Measurements from ENCODE around the gene KRTAP19-8. TPM values are rescaled to one million over a fixed set of nuclear protein-coding genes. Genes with fewer than 3 reads are reported as not detected.

The KRTAP19-8 gene
- total and polyA plus RNA-seq, 10 of the 15 experiments (the other 5 are each of a cell fraction or from before 2014, with no cell fraction given): not detected

- ChIA-PET RAD21 (ENCODE audit: unreplicated experiment) (interaction anchor here (1.5 kb wide), 1 partner anchor 8 kb away, joined by 5 read pairs; no protein-coding TSS in a partner anchor), SMC1A (ENCODE audit: uncharacterized antibody, unreplicated experiment) (interaction anchor here (1.5 kb wide), 1 partner anchor 64 kb away, joined by 3 read pairs; no protein-coding TSS in a partner anchor), CTCF (interaction anchor here (1.9 kb wide), 1 partner anchor 9 kb away, joined by 4 read pairs; no protein-coding TSS in a partner anchor), POLR2A (no interaction called here)
- no peaks in the 10 kb centered on the region for H4K20me1 ChIP-seq (ENCODE audit: control insufficient read depth, insufficient read depth)
- peak overlapping the region; percentile 38 for H3K4me2 ChIP-seq (ENCODE audit: control insufficient read depth, insufficient read depth)
- FAIRE-seq (no peak), DNase-seq (ENCODE audit: low read depth, low spot score) (no peak), ATAC-seq (peak; percentile 32)
- H3K36me3 ChIP-seq (ENCODE audit: control insufficient read depth in 2 of 2, insufficient read depth in 2 of 2, low read length in 1 of 2): no peaks in the 10 kb centered on the region
- in situ Hi-C loops (cut with MboI): no loop called here
- no peak overlapping the region for H2AFZ ChIP-seq (ENCODE audit: control insufficient read depth, low read depth, low read length)
- no peak overlapping the region for H3K27ac ChIP-seq (ENCODE audit: control insufficient read depth, insufficient read depth)
- no peak overlapping the region for H3K4me3 ChIP-seq
- BruUV-seq (replicated peaks): no TSS peak
- intact Hi-C loops (cut with micrococcal nuclease; ENCODE audit: unreplicated experiment): no loop called here
- no peak overlapping the region for H3K9ac ChIP-seq (ENCODE audit: control insufficient read depth, insufficient read depth, low read length)
- H3K4me1 ChIP-seq (ENCODE audit: control insufficient read depth, insufficient read depth, low read length): peaks cover 7% of the 10 kb centered on the region; the same call in 1 of the 2 replicates
- WGBS (ENCODE audit: insufficient coverage, insufficient replicate concordance, low lambda C conversion rate, missing lambda C conversion rate): 75% methylated on average over 4 of the region's 4 CpGs
- no peaks in the 10 kb centered on the region for H3K27me3 ChIP-seq (replicated peaks in 1 of 2; ENCODE audit: control insufficient read depth in 2 of 2, insufficient read depth in 2 of 2, low read length in 1 of 2)
- no peaks in the 10 kb centered on the region; the same call in 2 of the 3 replicates for H3K9me3 ChIP-seq (replicated peaks; ENCODE audit: control insufficient read depth, insufficient read depth, low read length)
- TF ChIP-seq ZZZ3 (IDR thresholded peaks at IDR 0.05; ENCODE audit: control insufficient read depth, insufficient read length, low read depth): no peak
- TF ChIP-seq EGR1 (IDR thresholded peaks at IDR 0.05; ENCODE audit: borderline replicate concordance in 1 of 2, low read depth in 2 of 2, low read length in 2 of 2): no peak
- TF ChIP-seq IRF4 (IDR thresholded peaks at IDR 0.05; ENCODE audit: low read depth, low read length): no peak
- no peak for TF ChIP-seq NR2C1 (IDR thresholded peaks at IDR 0.05)
- no peak for TF ChIP-seq FOXK2 (IDR thresholded peaks at IDR 0.05)
- no peak for TF ChIP-seq PKNOX1 (IDR thresholded peaks at IDR 0.05)
- H3K79me2 ChIP-seq (ENCODE audit: control insufficient read depth, insufficient read depth, low read length): no peaks in the 10 kb centered on the region
These were observed 39.9 kb upstream of the KRTAP19-8 start for GRCh38 chr21:31078216-31078615.

DNA sequence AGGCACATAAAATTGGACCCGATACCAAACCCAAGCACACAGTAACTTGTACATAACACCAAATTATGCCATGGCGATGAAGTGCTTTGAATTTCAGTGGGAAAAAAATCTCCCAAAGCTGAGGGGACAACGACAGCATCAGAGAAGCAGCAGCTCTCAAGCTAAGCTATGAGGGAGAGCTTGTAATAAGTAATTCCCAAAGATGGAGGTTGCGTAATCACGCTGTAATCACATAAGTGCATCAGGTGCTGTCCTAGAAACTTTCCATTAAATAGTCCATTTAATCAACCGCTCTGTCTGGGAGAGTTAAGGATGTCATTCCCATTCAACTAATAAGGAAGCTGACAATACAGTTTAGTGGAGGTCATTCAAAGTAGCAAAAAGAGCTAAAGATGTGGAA, 37.6 kb upstream of the KRTAP19-8 start:
- FAIRE-seq (no peak), ATAC-seq (no peak), DNase-seq (ENCODE audit: low read depth, low spot score) (no peak)
- POLR2A ChIA-PET: no interaction called here
- H3K9me3 ChIP-seq (replicated peaks; ENCODE audit: control insufficient read depth, insufficient read depth, low read length): no peaks in the 10 kb centered on the region; the same call in 2 of the 3 replicates
- H3K36me3 ChIP-seq (ENCODE audit: control insufficient read depth in 2 of 2, insufficient read depth in 2 of 2, low read length in 1 of 2): no peaks in the 10 kb centered on the region
- intact Hi-C loops (cut with micrococcal nuclease; ENCODE audit: unreplicated experiment): no loop called here
- no peaks in the 10 kb centered on the region for H3K79me2 ChIP-seq (ENCODE audit: control insufficient read depth, insufficient read depth, low read length)
- no peak overlapping the region for H3K4me2 ChIP-seq (ENCODE audit: control insufficient read depth, insufficient read depth)
- no peak overlapping the region for H3K27ac ChIP-seq (ENCODE audit: control insufficient read depth, insufficient read depth)
- in situ Hi-C loops (cut with MboI): no loop called here
- no peaks in the 10 kb centered on the region for H3K27me3 ChIP-seq (replicated peaks in 1 of 2; ENCODE audit: control insufficient read depth in 2 of 2, insufficient read depth in 2 of 2, low read length in 1 of 2)
- peaks cover 7% of the 10 kb centered on the region; the same call in 1 of the 2 replicates for H3K4me1 ChIP-seq (ENCODE audit: control insufficient read depth, insufficient read depth, low read length)
- 51% methylated on average over 6 of the region's 6 CpGs for WGBS (ENCODE audit: insufficient coverage, insufficient replicate concordance, low lambda C conversion rate, missing lambda C conversion rate)
- RAD21 ChIA-PET (ENCODE audit: unreplicated experiment): interaction anchor here (1.0 kb wide), 1 partner anchor 10 kb away, joined by 3 read pairs; no protein-coding TSS in a partner anchor
- no peak overlapping the region for H3K4me3 ChIP-seq
- no TSS peak for BruUV-seq (replicated peaks)
- no peak overlapping the region for H3K9ac ChIP-seq (ENCODE audit: control insufficient read depth, insufficient read depth, low read length)
- CTCF ChIA-PET: interaction anchor here (0.6 kb wide), 1 partner anchor 528 kb away, joined by 3 read pairs; no protein-coding TSS in a partner anchor
- SMC1A ChIA-PET (ENCODE audit: uncharacterized antibody, unreplicated experiment): interaction anchor here (0.9 to 1.1 kb wide), 2 partner anchors 10 to 280 kb away, joined by 3 read pairs; no protein-coding TSS in a partner anchor
- TF ChIP-seq, protein P1, sequence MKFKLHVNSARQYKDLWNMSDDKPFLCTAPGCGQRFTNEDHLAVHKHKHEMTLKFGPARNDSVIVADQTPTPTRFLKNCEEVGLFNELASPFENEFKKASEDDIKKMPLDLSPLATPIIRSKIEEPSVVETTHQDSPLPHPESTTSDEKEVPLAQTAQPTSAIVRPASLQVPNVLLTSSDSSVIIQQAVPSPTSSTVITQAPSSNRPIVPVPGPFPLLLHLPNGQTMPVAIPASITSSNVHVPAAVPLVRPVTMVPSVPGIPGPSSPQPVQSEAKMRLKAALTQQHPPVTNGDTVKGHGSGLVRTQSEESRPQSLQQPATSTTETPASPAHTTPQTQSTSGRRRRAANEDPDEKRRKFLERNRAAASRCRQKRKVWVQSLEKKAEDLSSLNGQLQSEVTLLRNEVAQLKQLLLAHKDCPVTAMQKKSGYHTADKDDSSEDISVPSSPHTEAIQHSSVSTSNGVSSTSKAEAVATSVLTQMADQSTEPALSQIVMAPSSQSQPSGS (IDR thresholded peaks at IDR 0.05; ENCODE audit: low read length): no peak
- H4K20me1 ChIP-seq (ENCODE audit: control insufficient read depth, insufficient read depth): no peaks in the 10 kb centered on the region
- H2AFZ ChIP-seq (ENCODE audit: control insufficient read depth, low read depth, low read length): no peak overlapping the region
